ENCODE results near the gene SMIM26.

- no peak for TF ChIP-seq POLR2AphosphoS5 (IDR thresholded peaks at IDR 0.05; ENCODE audit: low read depth, low read length)
- no peak for TF ChIP-seq POU2F2 (IDR thresholded peaks at IDR 0.05; ENCODE audit: low read depth, low read length)
- no peak for TF ChIP-seq POLR2A (IDR thresholded peaks at IDR 0.05; ENCODE audit: low read depth, low read length)
Measured at GRCh38 chr20:18532626-18533025, 34.6 kb upstream of the SMIM26 start.

All from GM12891 (cell line).